NCI-H2107 treated with DMSO at 0.1 percent for 48 hours (cell line): ENCODE results near the gene CRELD2.

Source experiments
- DNase-seq: peaks from one replicate; lab custom pipeline; 2025; ENCODE audit not compliant: unreplicated experiment; lab: John Stamatoyannopoulos, UW

The CRELD2 gene, protein sequence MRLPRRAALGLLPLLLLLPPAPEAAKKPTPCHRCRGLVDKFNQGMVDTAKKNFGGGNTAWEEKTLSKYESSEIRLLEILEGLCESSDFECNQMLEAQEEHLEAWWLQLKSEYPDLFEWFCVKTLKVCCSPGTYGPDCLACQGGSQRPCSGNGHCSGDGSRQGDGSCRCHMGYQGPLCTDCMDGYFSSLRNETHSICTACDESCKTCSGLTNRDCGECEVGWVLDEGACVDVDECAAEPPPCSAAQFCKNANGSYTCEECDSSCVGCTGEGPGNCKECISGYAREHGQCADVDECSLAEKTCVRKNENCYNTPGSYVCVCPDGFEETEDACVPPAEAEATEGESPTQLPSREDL

DNA sequence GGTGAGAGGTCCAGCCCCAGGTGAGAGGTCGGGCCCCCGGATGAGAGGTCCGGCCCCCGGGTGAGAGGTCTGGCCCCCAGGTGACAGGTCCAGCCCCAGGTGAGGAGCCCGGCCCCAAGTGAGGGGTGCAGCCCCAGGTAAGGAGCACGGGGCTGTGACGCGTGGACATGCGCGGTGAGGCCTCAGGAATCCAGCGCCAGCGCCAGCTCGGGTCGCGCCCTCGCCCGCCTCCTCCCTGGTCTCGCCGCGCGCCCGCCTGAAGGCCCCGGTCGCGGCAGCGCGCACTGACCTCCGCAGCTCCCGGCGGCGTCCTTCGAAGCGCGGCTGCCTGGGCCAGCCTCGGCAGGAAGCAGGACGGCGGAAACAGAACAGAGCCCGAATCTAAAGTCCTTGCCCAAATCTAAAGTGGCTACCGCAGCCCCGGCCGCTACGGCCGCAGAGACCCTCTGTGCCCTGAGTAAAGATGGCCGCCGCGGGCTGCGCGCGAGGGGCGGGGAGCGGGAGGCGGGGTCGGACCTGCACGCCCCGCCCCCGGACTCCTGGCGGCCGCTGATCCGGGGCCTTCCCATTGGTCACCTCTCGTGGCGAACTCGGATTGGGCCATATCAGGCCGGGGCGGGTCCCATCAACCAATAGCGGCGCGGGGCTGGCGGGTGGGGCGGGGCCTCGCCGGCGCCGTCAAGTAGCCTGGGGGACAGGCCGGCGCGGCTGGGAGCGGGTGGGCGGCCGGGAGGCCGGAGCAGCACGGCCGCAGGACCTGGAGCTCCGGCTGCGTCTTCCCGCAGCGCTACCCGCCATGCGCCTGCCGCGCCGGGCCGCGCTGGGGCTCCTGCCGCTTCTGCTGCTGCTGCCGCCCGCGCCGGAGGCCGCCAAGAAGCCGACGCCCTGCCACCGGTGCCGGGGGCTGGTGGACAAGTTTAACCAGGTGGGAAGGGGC is at the start of gene CRELD2, which contains the start of gene ALG12:
TSS of gene CRELD2 (plus strand) at position 661 of the 937 bp plus-strand sequence. CDS start at position 797, 136 bp downstream.
TSS of gene ALG12 (minus strand) at position 465 of the 937 bp plus-strand sequence. CDS start 4,673 bp downstream, outside the sequence.
- DNase-seq = peak; percentile 49

DNA sequence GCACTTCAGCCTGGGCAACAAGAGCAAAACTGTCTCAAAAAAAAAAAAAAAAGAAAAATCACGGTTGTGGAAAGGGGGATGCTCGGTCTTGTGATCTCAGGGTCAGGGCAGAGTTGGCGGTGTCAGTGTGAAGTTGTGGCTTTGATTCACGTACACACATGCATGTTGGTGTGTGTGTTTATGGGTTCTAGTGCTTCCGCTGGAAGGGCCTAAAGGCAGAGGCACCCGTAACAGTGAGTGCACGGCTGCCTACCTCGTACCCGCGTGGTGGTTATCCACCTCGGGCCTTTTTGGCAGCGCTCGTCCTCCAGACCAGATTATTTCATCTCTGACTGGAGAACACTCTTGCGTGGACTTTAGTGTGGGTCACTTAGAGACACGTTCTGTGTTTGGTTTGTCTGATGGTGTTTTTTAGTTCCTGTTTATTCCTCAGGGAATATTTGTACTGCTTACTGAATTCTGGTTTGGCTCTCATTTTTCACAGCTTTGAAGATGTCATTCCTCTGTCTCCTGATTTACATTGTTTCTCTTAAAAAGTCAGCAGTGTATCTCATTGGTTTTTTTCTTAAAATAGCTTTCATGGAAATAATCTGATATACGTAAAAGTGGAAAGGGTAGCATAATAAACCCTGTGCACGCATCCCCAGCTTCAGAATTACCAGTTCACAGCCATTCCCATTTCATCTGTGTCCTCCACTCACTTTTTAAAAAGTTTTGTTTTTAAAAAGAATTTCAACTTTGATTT is 49.2 kb upstream of the CRELD2 start:
- DNase-seq = no peak

DNA sequence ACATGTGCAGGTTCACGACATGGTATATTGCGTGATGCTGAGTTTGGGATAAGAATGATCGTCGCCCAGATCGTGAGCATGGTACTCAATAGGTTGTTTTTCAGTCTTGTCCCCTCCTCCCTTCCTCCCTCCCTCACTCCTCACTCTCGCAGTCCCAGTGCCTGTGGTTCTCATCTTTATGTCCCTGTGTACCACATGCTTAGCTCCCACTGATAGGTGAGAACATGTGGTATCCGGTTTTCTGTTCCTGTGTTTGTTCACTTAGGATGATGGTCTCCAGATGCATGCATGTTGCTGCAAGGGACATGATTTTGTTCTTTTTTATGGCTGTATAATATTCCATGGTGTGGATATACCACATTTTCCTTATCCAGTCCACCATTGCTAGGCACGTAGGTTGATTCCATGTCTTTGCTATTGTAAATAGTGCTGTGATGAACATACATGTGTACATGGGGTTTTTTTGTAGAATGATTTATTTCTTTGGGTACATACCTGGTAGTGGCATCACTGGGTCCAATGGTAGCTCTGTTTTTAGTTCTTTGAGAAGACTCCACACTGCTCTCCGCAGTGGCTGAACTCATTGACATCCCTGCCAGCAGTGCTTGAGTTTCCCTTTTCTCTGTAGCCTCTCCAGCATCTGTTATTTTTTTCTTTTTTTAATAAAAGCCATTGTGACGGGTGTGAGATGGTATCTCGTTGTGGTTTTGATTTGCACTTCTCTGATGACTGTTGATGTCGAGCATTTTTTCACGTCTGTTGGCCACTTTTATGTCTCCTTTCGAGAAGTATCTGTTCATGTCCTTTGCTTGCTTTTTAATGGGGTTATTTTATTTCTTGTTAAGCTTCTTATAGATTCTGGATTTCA is 48.4 kb upstream of the CRELD2 start:
- DNase-seq = no peak

DNA sequence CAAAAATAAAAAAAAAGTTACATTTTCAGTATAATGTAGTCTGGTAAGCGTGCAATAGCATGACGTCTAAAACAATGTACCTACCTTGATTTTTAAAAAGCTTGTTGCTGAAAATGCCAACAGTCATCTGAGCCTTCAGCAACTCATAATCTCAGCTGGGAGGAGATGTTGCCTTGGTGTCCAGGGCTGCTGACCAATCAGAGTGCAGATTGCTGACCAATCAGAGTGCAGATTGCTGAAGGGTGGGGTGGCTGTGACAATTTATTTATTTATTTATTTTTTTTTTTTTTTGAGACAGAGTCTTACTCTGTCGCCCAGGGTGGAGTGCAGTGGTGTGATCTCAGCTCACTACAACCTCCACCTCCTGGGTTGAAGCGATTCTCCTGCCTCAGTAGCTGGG is 47.0 kb upstream of the CRELD2 start:
- no peak for DNase-seq

DNA sequence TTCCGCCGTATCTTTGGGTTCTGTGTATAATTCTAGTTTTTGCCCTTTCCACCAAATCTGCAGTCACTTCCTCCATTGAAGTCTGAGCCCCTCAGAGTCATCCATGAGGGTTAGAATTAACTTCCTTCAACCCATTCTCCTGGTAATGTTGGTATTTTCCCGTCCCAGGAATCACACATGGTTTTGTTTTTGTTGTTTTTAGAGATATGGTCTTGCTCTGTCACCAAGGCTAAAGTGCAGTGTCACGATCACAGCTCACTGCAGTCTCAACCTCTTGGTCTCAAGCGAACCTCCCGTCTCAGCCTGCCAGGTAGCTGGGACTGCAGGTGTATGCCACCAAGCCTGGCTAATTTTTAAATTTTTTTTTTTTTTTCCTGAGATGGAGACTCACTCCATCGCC is 46.1 kb upstream of the CRELD2 start:
- no peak for DNase-seq

DNA sequence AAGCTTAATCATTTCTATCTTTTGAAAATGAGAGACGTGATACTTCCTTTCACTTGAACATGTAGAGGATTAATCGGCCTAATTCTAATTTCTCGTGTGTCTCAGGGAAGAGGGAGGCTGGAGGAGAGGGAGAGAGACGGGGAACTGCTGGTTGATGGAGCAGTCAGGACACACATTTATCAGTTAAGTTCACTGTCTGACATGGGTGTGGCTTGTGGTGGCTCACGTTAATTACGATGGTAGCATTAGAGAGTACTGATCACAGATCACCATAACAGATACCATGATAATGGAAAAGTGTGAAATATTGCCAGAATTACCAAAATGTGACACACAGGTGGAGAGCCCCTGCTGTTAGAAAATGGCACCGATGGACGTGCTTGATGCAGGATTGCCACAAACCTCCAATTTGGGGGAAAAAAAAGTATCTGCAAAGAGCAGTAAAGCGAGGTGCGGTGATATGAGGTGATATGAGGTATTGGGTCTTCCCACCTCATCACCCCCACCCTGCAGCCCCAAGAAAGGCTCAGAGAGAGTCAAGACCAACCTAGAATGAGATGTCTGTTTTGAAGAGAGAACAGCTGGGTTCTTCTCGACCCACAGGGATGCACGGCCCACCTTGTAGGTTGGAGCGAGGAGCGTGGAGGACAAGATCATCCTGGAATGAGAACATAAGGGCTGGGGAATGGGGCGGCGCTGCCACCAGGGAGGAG is 45.0 kb upstream of the CRELD2 start:
- no peak for DNase-seq

DNA sequence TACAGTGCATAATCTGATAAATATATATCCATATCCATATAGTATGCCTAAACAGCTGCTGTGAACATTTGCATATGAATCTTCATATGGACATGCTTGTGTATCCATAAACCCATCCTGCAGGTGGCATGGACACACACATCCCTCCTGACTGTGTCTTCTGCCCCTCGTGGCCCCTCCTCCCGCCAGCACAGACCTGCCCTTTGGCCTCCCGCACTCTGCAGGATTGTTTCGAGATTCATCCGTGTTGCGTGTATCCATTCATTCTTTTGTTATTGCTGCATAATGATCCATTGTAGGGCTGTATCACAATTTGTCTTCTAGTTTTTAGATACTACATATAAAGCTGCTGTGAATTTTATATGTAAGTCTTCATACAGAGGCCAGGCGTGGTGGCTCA is 40.8 kb upstream of the CRELD2 start:
- no peak for DNase-seq

DNA sequence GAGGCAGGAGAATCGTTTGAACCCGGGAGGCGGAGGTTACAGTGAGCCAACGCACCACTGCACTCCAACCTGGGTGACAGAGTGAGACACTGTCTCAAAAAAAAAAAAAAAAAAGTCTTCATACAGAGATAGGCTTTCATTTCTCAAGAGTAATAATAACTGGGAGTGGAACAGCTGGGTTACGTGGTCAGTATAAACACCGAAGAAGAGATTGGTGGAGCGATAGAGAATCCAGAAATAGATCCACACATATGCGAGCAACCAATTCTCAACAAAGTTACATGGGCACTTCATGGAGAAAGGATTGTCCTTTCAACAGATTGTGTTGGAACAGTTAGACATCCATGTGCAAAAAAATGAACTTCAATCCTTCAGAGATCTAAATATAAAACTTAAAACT is 40.2 kb upstream of the CRELD2 start:
- DNase-seq = no peak

DNA sequence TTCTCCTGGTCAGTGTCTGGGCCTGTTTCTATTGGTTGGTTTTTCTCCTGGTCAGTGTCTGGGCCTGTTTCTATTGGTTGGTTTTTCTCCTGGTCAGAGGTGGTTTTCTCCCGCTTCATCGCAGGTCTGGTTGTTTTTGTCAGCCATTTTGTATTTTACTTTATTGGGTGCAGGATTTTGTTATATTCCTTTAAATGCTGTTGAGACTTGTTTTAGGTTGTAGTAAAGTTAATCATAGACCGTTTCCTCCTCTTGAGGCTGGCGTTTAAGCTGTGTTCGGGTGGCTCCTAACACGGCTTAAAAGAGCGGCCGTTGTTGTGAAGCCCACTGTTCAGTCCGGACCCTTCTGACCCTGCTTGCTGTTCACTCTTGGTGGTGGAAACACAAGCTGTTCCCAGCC is 38.6 kb upstream of the CRELD2 start:
- DNase-seq = no peak

DNA sequence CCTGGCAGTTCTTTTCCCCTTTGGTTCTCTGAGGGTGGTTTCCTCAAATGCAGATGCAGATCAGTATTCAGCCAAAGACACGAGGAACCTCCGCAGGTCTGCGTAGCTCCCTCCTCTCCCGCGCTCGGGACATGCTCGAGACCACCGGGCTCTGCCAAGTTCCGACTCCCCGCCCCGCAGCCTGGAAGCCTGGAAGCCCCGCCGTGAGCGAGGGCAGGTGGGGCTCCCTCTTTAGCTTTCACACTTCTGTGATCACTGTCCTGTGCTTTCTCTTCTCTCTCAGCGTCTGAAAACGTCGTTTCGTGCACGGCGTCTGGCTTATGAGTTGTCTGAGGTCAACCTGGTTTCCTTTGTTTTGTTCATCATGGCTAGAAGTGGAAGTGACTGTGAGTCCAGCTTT is 38.2 kb upstream of the CRELD2 start:
- DNase-seq = no peak

DNA sequence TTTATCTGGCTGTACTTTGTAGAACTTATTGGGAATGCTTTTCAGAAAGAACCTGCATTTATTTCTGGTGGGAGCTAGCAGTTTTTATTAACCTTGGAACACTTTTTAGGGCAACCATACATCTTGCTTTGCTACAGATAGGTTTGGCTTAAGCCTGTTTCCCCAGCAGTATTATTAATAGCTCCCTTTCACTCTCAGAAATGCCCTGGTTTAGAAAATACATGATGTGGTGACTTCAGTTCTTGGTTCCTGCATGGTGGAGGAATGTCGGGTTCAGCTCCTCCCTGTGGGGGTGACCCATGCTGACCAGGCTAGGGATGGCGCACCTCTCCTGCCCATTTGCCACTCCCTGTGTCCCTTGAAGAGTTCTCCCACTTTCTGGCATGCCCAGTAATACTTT is 36.6 kb upstream of the CRELD2 start:
- DNase-seq = no peak

DNA sequence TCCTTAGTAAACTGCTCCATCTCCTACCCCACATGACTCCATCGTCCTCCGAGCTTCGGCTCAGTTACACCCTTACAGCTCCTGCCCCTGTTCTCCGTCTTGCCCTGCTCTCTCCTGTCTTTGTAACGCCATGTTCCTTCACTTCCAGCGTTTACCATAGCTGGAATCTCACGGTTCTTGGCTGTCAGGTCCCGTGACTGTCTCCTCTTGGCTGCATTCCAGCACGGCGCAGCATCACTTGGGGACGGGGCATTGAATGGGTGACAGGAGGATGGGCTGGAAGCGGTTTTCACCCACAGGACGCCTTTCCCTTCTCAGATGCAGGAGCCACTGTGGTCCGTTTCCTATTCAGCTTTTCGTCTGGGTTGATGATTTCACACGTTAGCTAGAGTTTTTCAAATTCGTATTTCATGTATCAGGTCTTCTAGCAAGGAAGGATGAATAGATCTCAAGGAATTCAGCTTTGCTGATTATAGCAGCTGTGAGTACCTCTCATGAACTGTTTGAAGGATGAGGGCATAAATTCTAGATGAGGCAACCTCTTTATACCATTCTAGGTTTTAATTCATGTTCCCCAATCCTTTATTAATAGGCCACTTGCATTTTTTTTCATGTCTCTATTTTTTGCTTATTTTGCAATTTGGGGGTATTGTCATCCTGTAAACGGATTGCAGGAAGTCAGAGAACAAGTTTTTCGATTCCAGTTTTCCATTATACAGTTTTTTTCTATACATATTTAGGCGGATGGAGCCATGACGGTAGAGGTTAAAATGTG is 35.7 kb upstream of the CRELD2 start:
- no peak for DNase-seq

DNA sequence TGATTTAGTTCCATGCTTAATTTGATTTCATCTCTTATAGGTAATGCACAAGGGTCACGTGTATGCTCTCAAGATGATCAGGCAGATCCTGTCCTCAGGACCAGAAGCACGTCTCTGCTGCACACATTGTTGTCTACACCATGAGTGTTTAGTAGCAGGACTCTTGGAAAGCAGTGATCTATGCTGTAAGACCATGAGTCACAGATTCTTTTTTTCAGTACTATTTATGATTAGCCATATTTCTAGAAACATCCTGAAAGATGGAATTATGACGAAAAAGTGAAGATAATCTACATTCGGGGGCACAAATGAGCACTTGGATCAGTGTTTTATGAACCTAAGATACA is 35.2 kb upstream of the CRELD2 start:
- DNase-seq = no peak

DNA sequence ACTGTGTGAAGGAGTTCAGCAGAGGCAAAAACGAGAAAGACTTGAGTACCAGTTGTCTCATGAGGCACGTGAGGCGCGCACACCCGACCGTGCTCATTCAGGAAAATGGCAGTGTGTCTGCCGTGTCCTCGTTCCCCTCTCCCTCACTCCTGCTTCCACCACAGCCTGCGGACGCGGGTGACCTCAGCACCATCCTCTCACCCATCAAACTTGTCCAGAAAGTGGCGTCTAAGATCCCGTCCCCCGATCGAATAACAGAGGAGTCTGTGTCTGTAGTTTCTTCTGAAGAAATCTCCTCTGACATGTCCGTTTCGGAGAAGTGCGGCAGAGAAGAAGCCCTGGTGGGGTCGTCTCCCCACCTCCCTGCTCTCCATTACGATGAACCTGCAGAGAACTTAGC is 34.4 kb upstream of the CRELD2 start:
- DNase-seq = no peak

DNA sequence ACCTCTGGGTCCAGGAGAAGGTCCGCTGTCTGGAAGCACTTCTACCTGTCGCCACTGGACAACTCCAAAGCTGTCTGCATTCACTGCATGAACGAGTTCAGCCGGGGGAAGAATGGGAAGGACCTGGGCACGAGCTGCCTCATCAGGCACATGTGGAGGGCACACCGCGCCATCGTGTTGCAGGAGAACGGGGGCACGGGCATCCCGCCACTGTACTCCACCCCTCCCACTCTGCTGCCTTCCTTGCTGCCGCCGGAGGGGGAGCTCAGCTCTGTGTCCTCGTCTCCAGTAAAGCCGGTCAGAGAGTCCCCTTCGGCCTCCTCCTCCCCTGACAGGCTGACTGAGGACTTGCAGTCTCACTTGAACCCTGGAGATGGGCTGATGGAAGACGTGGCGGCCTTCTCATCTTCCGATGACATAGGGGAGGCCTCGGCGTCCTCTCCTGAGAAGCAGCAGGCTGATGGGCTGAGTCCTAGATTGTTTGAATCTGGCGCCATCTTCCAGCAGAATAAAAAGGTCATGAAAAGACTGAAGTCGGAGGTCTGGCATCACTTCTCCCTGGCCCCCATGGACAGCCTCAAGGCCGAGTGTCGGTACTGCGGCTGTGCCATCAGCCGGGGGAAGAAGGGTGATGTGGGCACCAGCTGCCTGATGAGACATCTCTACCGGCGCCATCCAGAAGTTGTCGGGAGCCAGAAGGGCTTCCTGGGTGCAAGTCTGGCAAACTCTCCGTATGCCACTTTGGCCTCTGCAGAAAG is 33.8 kb upstream of the CRELD2 start:
- no peak for DNase-seq

DNA sequence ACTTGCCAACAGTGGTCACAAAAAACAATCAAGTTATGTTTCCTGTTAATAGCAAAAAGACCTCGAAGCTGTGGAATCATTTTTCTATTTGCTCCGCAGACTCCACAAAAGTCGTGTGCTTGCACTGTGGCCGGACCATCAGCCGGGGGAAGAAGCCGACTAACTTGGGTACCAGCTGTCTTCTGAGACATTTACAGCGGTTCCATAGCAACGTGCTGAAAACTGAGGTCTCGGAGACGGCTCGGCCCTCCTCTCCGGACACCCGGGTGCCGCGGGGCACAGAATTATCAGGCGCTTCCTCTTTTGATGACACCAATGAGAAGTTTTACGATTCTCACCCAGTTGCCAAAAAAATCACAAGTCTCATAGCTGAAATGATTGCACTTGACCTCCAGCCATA is 33.2 kb upstream of the CRELD2 start:
- DNase-seq = no peak

DNA sequence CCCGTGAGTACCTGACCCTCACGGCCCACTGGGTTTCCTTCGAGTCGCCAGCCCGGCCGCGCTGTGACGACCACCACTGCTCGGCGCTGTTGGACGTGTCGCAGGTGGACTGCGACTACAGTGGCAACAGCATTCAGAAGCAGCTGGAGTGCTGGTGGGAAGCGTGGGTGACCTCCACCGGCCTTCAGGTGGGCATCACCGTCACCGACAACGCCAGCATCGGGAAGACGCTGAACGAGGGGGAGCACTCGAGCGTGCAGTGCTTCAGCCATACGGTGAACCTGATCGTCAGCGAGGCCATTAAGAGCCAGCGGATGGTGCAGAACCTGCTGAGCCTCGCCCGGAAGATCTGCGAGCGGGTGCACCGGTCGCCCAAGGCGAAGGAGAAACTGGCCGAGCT is 32.6 kb upstream of the CRELD2 start:
- DNase-seq = no peak

DNA sequence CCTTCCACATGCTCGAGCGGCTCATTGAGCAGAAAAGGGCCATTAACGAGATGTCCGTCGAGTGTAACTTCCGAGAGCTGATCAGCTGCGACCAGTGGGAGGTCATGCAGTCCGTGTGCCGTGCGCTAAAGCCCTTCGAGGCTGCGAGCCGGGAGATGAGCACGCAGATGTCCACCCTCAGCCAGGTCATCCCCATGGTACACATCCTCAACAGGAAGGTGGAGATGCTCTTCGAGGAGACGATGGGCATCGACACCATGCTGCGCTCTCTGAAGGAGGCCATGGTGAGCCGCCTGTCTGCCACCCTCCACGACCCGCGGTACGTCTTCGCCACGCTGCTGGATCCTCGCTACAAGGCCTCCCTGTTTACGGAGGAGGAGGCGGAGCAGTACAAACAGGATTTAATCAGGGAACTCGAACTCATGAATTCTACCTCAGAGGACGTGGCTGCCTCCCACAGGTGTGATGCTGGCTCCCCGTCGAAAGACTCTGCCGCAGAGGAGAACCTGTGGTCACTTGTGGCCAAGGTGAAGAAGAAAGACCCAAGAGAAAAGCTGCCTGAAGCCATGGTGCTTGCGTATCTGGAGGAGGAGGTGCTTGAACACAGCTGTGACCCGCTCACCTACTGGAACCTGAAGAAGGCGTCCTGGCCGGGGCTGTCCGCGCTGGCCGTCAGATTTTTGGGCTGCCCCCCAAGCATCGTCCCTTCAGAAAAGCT is 31.9 kb upstream of the CRELD2 start:
- no peak for DNase-seq
